ENCODE data around the gene ARID3A.
"Not testable (repeated sequence)": the region's sequence is repeated elsewhere in the genome, so short reads cannot be mapped to it uniquely, and the experiment has no call there.

ARID3A gene, protein sequence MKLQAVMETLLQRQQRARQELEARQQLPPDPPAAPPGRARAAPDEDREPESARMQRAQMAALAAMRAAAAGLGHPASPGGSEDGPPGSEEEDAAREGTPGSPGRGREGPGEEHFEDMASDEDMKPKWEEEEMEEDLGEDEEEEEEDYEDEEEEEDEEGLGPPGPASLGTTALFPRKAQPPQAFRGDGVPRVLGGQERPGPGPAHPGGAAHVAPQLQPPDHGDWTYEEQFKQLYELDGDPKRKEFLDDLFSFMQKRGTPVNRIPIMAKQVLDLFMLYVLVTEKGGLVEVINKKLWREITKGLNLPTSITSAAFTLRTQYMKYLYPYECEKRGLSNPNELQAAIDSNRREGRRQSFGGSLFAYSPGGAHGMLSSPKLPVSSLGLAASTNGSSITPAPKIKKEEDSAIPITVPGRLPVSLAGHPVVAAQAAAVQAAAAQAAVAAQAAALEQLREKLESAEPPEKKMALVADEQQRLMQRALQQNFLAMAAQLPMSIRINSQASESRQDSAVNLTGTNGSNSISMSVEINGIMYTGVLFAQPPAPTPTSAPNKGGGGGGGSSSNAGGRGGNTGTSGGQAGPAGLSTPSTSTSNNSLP
- 6.0 to 17.0 (median 10.5) reads per million in 9 experiments for total RNA-seq

DNA sequence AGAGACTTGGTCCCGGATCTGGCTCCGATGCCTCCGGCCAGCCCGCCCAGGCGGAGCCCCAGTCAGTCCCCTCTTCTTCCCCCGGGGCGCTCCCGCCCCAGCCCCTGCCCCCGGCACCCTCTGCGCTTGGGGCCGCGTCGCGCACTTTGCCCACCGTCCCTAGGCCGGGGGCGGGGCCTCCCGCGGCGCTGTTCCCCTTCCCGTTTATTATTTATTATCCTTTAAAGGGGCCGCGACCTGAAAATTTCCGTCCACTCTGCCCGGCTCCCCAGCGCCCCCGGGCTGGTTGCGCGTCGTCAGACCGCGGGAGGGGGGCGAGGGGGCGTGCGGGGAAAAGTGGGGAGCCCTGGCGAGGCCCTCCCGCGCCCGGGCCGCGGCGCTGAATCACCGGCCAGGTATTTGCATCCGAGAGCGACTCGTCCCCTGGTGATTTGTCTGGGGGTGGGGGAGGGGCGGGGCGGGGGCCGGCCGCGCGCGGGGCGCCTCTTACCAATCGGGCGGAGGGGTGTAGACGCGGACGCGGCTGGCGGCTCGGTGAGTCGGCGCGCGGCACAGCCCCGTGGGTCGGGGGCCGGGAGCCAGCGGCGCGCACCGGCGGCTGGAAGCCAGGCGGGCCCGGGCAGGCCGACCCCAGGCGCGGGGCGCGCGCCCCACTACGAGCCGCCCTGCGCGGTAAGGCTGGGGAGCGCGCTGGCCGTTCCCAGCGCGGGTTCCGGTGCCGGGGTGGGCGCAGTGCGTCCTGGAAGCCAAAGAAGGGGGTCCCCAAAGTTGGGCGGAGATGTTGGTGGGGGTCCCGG lies at the start of gene ARID3A:
Gene ARID3A, plus strand, starts transcription at position 510 of the 797 bp plus-strand sequence. CDS start 3,494 bp downstream, outside the sequence.
- peaks cover 8 to 10% of the 10 kb centered on the region in 2 donors for H3K4me1 Mint-ChIP-seq (ENCODE audit: low read depth in 2 of 2)
- ATAC-seq (replicated peaks) (peak; percentile 73), DNase-seq (peak; percentile 65 to 74 (median 67))
- H3K27me3 Mint-ChIP-seq = no peaks in the 10 kb centered on the region
- no peaks in the 10 kb centered on the region for H3K9me3 Mint-ChIP-seq
- peaks cover 16% of the 10 kb centered on the region for H3K36me3 Mint-ChIP-seq (ENCODE audit: insufficient read depth)
- H3K4me3 Mint-ChIP-seq = peak within 1 kb of the TSS; percentile 82 to 83
- peak within 1 kb of the TSS; percentile 41 to 63 for H3K27ac Mint-ChIP-seq

GRCh38 chr19:876089-876488 lies 49.7 kb upstream of the ARID3A start:
- H3K36me3 Mint-ChIP-seq (ENCODE audit: insufficient read depth) = peaks cover 24% of the 10 kb centered on the region
- ATAC-seq (replicated peaks) = no peak
- no peaks in the 10 kb centered on the region for H3K9me3 Mint-ChIP-seq
- H3K4me1 Mint-ChIP-seq (ENCODE audit: low read depth in 2 of 2) = peaks cover 5 to 10% of the 10 kb centered on the region in 2 donors
- no peaks in the 10 kb centered on the region for H3K27me3 Mint-ChIP-seq
- DNase-seq = no peak
- no peak overlapping the region for H3K27ac Mint-ChIP-seq
- no peak overlapping the region for H3K4me3 Mint-ChIP-seq

GRCh38 chr19:876780-877314 lies 49.0 kb upstream of the ARID3A start:
- Mint-ChIP-seq H3K9me3 (no peaks in the 10 kb centered on the region), H3K4me3 (no peak overlapping the region), H3K36me3 (ENCODE audit: insufficient read depth) (peaks cover 25% of the 10 kb centered on the region), H3K27me3 (no peaks in the 10 kb centered on the region), H3K27ac (no peak overlapping the region), H3K4me1 (ENCODE audit: low read depth in 2 of 2) (peaks cover 5 to 10% of the 10 kb centered on the region in 2 donors)
- ATAC-seq (replicated peaks) = no peak
- no peak for DNase-seq

DNA sequence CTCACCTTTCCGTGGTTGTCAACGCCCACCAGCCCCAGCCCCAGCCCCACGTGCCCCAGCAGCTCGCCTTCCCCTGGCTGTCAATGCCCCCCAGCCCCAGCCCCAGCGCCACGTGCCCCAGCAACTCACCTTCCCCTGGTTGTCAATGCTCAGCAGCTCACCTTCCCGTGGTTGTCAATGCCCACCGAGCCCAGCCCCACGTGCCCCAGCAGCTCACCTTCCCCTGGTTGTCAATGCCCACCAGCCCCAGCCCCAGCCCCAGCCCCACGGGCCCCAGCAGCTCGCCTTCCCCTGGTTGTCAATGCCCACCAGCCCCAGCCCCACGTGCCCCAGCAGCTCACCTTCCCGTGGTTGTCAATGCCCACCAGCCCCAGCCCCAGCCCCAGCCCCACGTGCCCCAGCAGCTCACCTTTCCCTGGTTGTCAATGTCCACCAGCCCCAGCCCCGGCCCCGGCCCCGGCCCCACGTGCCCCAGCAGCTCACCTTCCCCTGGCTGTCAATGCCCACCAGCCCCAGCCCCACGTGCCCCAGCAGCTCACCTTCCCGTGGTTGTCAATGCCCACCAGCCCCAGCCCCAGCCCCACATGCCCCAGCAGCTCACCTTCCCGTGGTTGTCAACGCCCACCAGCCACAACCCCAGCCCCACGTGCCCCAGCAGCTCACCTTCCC lies 47.7 kb upstream of the ARID3A start:
- H3K4me1 Mint-ChIP-seq (ENCODE audit: low read depth in 2 of 2); ATAC-seq (replicated peaks); H3K27ac Mint-ChIP-seq; H3K4me3 Mint-ChIP-seq; H3K9me3 Mint-ChIP-seq; DNase-seq; H3K27me3 Mint-ChIP-seq: not testable (repeated sequence)
- peaks cover 18% of the 10 kb centered on the region for H3K36me3 Mint-ChIP-seq (ENCODE audit: insufficient read depth)

DNA sequence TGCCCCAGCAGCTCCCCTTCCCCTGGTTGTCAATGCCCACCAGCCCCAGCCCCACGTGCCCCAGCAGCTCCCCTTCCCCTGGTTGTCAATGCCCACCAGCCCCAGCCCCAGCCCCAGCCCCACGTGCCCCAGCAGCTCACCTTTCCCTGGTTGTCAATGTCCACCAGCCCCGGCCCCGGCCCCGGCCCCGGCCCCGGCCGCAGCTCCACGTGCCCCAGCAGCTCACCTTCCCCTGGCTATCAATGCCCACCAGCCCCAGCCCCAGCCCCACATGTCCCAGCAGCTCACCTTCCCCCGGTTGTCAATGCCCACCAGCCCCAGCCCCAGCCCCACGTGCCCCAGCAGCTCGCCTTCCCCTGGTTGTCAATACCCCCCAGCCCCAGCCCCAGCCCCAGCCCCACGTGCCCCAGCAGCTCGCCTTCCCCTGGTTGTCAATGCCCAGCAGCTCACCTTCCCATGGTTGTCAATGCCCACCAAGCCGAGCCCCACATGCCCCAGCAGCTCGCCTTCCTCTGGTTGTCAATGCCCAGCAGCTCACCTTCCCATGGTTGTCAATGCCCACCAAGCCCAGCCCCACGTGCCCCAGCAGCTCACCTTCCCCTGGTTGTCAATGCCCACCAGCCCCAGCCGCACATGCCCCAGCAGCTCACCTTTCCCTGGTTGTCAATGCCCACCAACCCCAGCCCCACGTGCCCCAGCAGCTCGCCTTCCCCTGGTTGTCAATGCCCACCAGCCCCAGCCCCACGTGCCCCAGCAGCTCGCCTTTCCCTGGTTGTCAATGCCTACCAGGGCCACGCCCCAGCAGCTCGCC lies 46.9 kb upstream of the ARID3A start:
- Mint-ChIP-seq H3K36me3 (ENCODE audit: insufficient read depth) (peaks cover 18% of the 10 kb centered on the region), H3K27ac (peak overlapping the region in 1 of 2 donors; percentile 51)
- not testable (repeated sequence) for H3K4me1 Mint-ChIP-seq (ENCODE audit: low read depth in 2 of 2); H3K9me3 Mint-ChIP-seq; DNase-seq; H3K27me3 Mint-ChIP-seq; H3K4me3 Mint-ChIP-seq; ATAC-seq (replicated peaks)

DNA sequence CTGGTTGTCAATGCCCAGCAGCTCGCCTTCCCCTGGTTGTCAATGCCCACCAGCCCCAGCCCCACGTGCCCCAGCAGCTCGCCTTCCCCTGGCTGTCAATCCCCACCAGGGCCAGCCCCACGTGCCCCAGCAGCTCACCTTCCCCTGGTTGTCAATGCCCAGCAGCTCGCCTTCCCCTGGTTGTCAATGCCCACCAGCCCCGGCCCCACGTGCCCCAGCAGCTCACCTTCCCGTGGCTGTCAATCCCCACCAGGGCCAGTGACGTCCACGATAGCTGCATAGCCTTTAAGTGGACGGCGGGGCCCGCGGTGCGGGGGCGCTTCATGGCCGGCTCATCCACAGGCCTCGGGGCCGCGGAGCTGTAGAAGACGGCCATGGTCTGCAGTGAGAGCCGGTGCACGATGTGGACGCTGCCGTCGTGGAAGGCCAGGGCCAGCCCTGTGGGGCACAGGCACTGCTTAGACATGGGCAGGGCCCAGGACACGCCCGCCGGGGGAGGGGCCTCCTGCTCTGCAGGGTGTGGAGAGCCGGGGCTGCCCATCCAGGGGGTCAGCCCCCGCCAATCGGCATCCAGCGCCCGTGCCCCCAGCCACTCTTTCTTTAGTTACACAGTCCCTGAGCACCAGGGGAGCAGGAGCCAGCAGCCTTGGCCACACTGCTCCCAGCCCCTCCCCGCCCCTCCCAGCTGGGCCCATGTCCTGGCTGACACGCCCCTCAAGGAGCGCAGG lies 46.0 kb upstream of the ARID3A start:
- Mint-ChIP-seq H3K27me3 (no peaks in the 10 kb centered on the region), H3K4me1 (ENCODE audit: low read depth in 2 of 2) (no peaks in the 10 kb centered on the region), H3K27ac (peak overlapping the region in 1 of 2 donors; percentile 51), H3K36me3 (ENCODE audit: insufficient read depth) (peaks cover 14% of the 10 kb centered on the region), H3K4me3 (no peak overlapping the region), H3K9me3 (no peaks in the 10 kb centered on the region)
- ATAC-seq (replicated peaks) = no peak
- no peak for DNase-seq

GRCh38 chr19:881385-882071 lies 44.3 kb upstream of the ARID3A start:
- H3K36me3 Mint-ChIP-seq (ENCODE audit: insufficient read depth) = peaks cover 14% of the 10 kb centered on the region

DNA sequence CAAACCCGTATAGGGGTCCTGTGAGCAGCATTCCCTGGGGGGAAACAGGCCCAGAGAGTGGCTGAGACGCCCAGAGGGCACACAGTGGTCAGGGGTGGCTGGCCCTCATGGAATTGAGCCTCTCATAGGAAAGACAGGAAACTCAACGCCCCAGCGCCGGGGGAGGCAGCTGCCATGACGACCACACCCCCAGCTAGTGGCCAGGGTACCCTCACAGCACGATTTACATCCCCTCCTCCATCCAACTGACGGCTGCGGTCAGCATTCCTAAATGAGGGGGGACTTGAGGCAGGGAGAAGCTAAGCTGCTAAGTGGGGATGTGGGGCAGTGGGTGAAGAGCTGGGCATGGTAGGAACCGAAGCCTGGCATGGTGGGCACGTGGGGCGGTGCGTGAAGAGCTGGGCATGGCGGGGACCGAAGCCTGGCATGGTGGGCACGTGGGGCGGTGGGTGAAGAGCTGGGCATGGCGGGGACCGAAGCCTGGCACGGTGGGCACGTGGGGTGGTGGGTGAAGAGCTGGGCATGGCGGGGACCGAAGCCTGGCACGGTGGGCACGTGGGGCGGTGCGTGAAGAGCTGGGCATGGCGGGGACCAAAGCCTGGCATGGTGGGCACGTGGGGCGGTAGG lies 42.9 kb upstream of the ARID3A start:
- DNase-seq (no peak), ATAC-seq (replicated peaks) (no peak)
- H3K36me3 Mint-ChIP-seq (ENCODE audit: insufficient read depth) = peaks cover 19% of the 10 kb centered on the region
- H3K4me3 Mint-ChIP-seq = no peak overlapping the region
- H3K9me3 Mint-ChIP-seq = no peaks in the 10 kb centered on the region
- H3K27me3 Mint-ChIP-seq = no peaks in the 10 kb centered on the region
- H3K4me1 Mint-ChIP-seq (ENCODE audit: low read depth in 2 of 2) = no peaks in the 10 kb centered on the region
- no peak overlapping the region for H3K27ac Mint-ChIP-seq

More at GRCh38 chr19:881385-882071, 44.3 kb upstream of the ARID3A start:
- Mint-ChIP-seq H3K4me3 (no peak overlapping the region), H3K27me3 (no peaks in the 10 kb centered on the region), H3K27ac (no peak overlapping the region), H3K4me1 (ENCODE audit: low read depth in 2 of 2) (no peaks in the 10 kb centered on the region), H3K9me3 (no peaks in the 10 kb centered on the region)
- ATAC-seq (replicated peaks) (no peak), DNase-seq (no peak)

- Mint-ChIP-seq H3K4me1 (ENCODE audit: low read depth in 2 of 2) (no peaks in the 10 kb centered on the region), H3K4me3 (no peak overlapping the region), H3K36me3 (ENCODE audit: insufficient read depth) (peaks cover 22% of the 10 kb centered on the region), H3K9me3 (no peaks in the 10 kb centered on the region), H3K27ac (no peak overlapping the region), H3K27me3 (no peaks in the 10 kb centered on the region)
- no peak for DNase-seq
- no peak for ATAC-seq (replicated peaks)
These were observed 42.1 kb upstream of the ARID3A start for GRCh38 chr19:883661-884211.

DNA sequence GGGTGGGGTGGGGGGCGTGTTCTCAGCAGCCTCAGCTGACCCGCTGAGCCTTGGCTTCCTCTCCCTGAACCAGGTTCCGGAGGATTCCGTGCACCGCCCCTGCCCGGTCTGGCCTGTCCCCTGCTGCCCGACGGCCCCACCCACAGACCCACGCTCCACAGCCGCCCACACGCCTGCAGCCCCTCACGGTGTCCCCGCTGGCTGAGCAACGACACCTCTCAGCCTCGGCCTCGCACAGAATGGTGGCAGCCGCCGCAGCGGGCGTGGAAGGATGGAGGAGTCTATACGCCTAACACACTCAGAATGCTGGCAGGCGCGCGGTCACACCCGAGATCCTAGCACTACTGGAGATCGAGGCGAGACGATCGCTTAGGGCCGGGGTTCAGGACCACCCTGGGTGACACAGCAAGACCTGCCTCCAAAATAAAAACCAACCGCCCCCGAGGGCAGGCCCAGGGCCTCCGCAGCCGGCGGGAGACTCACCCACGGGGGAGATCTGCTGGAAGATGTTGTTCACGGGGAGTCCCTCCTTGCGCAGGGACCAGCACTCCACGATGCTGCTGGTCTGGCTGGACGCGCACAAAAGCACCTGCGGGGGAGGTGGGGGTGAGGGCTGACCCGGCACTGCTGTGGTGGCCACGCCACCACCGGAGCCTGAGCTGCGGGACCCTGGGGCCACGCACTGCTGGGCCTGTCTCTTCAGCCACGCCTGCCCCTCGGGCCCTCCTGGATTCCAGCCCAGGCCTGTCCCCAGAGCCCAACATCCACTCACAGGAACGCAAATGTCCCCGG lies 41.2 kb upstream of the ARID3A start:
- no peak for ATAC-seq (replicated peaks)
- no peak for DNase-seq
- H3K9me3 Mint-ChIP-seq = no peaks in the 10 kb centered on the region
- no peaks in the 10 kb centered on the region for H3K4me1 Mint-ChIP-seq (ENCODE audit: low read depth in 2 of 2)
- H3K36me3 Mint-ChIP-seq (ENCODE audit: insufficient read depth) = peaks cover 22% of the 10 kb centered on the region
- H3K27ac Mint-ChIP-seq = no peak overlapping the region
- H3K27me3 Mint-ChIP-seq = no peaks in the 10 kb centered on the region
- no peak overlapping the region for H3K4me3 Mint-ChIP-seq

All from effector memory CD8-positive, alpha-beta T cell (primary cell).